K562 (cell line): ENCODE results near the gene RFPL1. TPM values are rescaled to one million over a fixed set of nuclear protein-coding genes. Genes with fewer than 3 reads are reported as not detected.

Experiments
- ATAC-seq: fragments of 200-7000 bp; cut with Tn5 transposase; 3 replicates; pipeline ENCODE4 v1.9.1; 2020; ENCODE audit warnings: moderate library complexity
- BruUV-seq: library from RNA; stranded (reverse); fragments of 400-500 nt; replicated peaks from 2 replicates; lab custom pipeline; 2021; lab: Mats Ljungman, UMichigan
- CTCF ChIA-PET: fragments of 300-600 bp; formaldehyde crosslinking; extraction: SDS; loops from one replicate; lab custom pipeline; 2021; ENCODE audit warnings: low intra/inter-chr PET ratio; lab: Yijun Ruan, JAX
- POLR2A ChIA-PET: fragments of 300-600, 350-650 bp; sonication (Branson Sonifier 250); formaldehyde crosslinking; extraction: SDS; loops from one replicate; lab custom pipeline; 2021; ENCODE audit warnings: antibody characterized with exemption, inconsistent platforms; lab: Yijun Ruan, JAX
- DNase-seq, 4 experiments: peaks; one replicate each; pipeline versions ENCODE4 v3.0.0 to v3.0.0-alpha.2; 2011 to 2018; ENCODE audit warnings: low spot score in 3 of 4, mixed read lengths in 3 of 4; ENCODE audit errors: extremely low read depth in 1 of 4
- FAIRE-seq: peaks from 2 replicates; lab custom pipeline; 2011; peaks lifted over from hg19 to GRCh38; lab: Jason Lieb, UNC
- H2AFZ ChIP-seq: 2 replicates; pipeline ENCODE4 v1.6.0; 2011; ENCODE audit warnings: low read depth, low read length, control low read depth, inconsistent platforms
- H3K27ac ChIP-seq: fragments of 200-600 bp; 3 replicates; pipeline ENCODE4 v1.8.0; 2011; ENCODE audit warnings: low read depth, mild to moderate bottlenecking, control low read depth, inconsistent platforms, low read length, moderate library complexity, mixed read lengths; ENCODE audit errors: extremely low read depth
- H3K27me3 ChIP-seq, 2 experiments: fragments of 300-600 bp in 1 of 2; 2 replicates in 1 of 2; 3 replicates in 1 of 2; pipeline versions ENCODE4 v1.6.0 to v1.8.0; 2011; ENCODE audit warnings: inconsistent platforms in 2 of 2, low read length in 2 of 2, mild to moderate bottlenecking in 1 of 2, mixed read lengths in 1 of 2, moderate library complexity in 1 of 2; ENCODE audit not compliant: control insufficient read depth in 2 of 2, insufficient read depth in 2 of 2
- H3K36me3 ChIP-seq: fragments of 300-600 bp; 3 replicates; pipeline ENCODE4 v1.8.0; 2011; ENCODE audit warnings: mild to moderate bottlenecking, low read length, inconsistent platforms; ENCODE audit not compliant: control insufficient read depth, insufficient read depth
- H3K4me1 ChIP-seq, 2 experiments: fragments of 200-600 bp in 1 of 2; replicated peaks in 1 of 2; 2 replicates in 1 of 2; 3 replicates in 1 of 2; pipeline versions ENCODE4 v1.5.1 to v1.8.0; 2011; ENCODE audit warnings: inconsistent platforms in 2 of 2, low read length in 2 of 2, mild to moderate bottlenecking in 1 of 2, mixed read lengths in 1 of 2, moderate library complexity in 1 of 2; ENCODE audit not compliant: control insufficient read depth in 2 of 2, insufficient read depth in 2 of 2
- H3K4me2 ChIP-seq: 2 replicates; pipeline ENCODE4 v1.6.1; 2011; ENCODE audit warnings: low read length, control low read depth, inconsistent platforms, mixed read lengths; ENCODE audit not compliant: insufficient read depth
- H3K4me3 ChIP-seq: fragments of 200-600 bp; sonication (generic), shearing (Covaris generic); 2 replicates; pipeline ENCODE4 v1.5.1; 2016; ENCODE audit warnings: control low read depth, inconsistent platforms
- H3K79me2 ChIP-seq: fragments of 200-600 bp; 3 replicates; pipeline ENCODE4 v1.8.0; 2011; ENCODE audit warnings: low read length, inconsistent platforms; ENCODE audit not compliant: control insufficient read depth, insufficient read depth
- H3K9ac ChIP-seq, 2 experiments: 2 replicates each; pipeline versions ENCODE4 v1.6.0 to v1.6.1; 2011; ENCODE audit warnings: low read depth in 2 of 2, low read length in 2 of 2, control low read depth in 1 of 2, inconsistent platforms in 1 of 2, mild to moderate bottlenecking in 1 of 2, mixed read lengths in 1 of 2; ENCODE audit not compliant: insufficient read depth in 1 of 2
- H3K9me1 ChIP-seq: one replicate; pipeline ENCODE4 v1.6.0; 2011; ENCODE audit warnings: inconsistent platforms, mild to moderate bottlenecking, low read length, moderate library complexity; ENCODE audit not compliant: control insufficient read depth, insufficient read depth
- H3K9me3 ChIP-seq: replicated peaks from 2 replicates; pipeline ENCODE4 v1.5.1; 2011; ENCODE audit warnings: low read depth, low read length, inconsistent platforms; ENCODE audit not compliant: control insufficient read depth, insufficient read depth
- H4K20me1 ChIP-seq: replicated peaks from 2 replicates; pipeline ENCODE4 v1.6.1; 2011; ENCODE audit warnings: low read length, inconsistent platforms, mixed read lengths; ENCODE audit not compliant: control insufficient read depth, insufficient read depth
- BRD4 ChIP-seq: fragments of 200-600 bp; sonication (generic); IDR thresholded peaks from 2 replicates; pipeline ENCODE4 v1.6.1; 2017; ENCODE audit warnings: inconsistent platforms
- CEBPG ChIP-seq, 3 experiments: fragments of 200-800 bp in 1 of 3; sonication (Bioruptor generic) in 1 of 3; sonication (generic) in 1 of 3; formaldehyde crosslinking in 1 of 3; IDR thresholded peaks in 2 of 3; conservative IDR thresholded peaks in 1 of 3; 2 replicates each; pipeline versions ENCODE4 v1.6.1 to v1.8.0; 2016 to 2022; ENCODE audit warnings: missing compliant biosample characterization in 2 of 3, missing genetic modification characterization in 2 of 3, mild to moderate bottlenecking in 1 of 3, missing genetic modification reagents in 1 of 3
- FOXM1 ChIP-seq, 2 experiments: fragments of 450-650 bp in 1 of 2; sonication (generic) in 1 of 2; formaldehyde crosslinking in 1 of 2; IDR thresholded peaks; 2 replicates each; pipeline versions ENCODE4 v1.6.1 to v1.9.0; 2017 to 2022; ENCODE audit warnings: low read depth in 2 of 2, mild to moderate bottlenecking in 2 of 2, missing genetic modification reagents in 1 of 2, moderate library complexity in 1 of 2
- HNRNPH1 ChIP-seq: fragments of 200-400 bp; formaldehyde crosslinking; optimal IDR thresholded peaks from 2 replicates; pipeline ENCODE3; 2017; ENCODE audit warnings: low read depth, mild to moderate bottlenecking, low read length, moderate library complexity
- TFAM ChIP-seq: fragments of 250-450 bp; sonication (Bioruptor Pico); conservative IDR thresholded peaks from 2 replicates; pipeline ENCODE4 v1.5.0; 2021; ENCODE audit warnings: mild to moderate bottlenecking, moderate library complexity
- U2AF2 ChIP-seq: fragments of 200-400 bp; formaldehyde crosslinking; optimal IDR thresholded peaks from 2 replicates; pipeline ENCODE3; 2017; ENCODE audit warnings: low read depth, mild to moderate bottlenecking, low read length
- ZNF12 ChIP-seq: sonication (generic); formaldehyde crosslinking; IDR thresholded peaks from 2 replicates; pipeline ENCODE4 v1.4.0; 2020; ENCODE audit warnings: mild to moderate bottlenecking, missing genetic modification reagents
- ZNF212 ChIP-seq: fragments of 450-650 bp; formaldehyde crosslinking; IDR thresholded peaks from 2 replicates; pipeline ENCODE4 v1.4.0; 2020; ENCODE audit warnings: mild to moderate bottlenecking
- ZNF551 ChIP-seq: fragments of 250-450 bp; sonication (Bioruptor Pico); IDR thresholded peaks from 2 replicates; pipeline ENCODE4 v1.5.0; 2021; ENCODE audit warnings: mild to moderate bottlenecking, moderate library complexity
- WGBS: fragments of 100-300 bp; shearing (Covaris generic); methylation state at CpG from one replicate; pipeline ENCODE4 v1.1.6; 2016; ENCODE audit warnings: low coverage, mixed read lengths; ENCODE audit not compliant: insufficient coverage; ENCODE audit errors: missing lambda C conversion rate; 5-methylcytosine and 5-hydroxymethylcytosine counted together
- in situ Hi-C: fragments of 300-500 bp; cut with MboI; formaldehyde crosslinking; loops from 4 replicates; pipeline ENCODE4 v1.15.0; 2018; ENCODE audit warnings: inconsistent platforms, mixed read lengths
- intact Hi-C: fragments of 100-400 bp; cut with micrococcal nuclease; formaldehyde crosslinking; loops from 2 replicates; pipeline ENCODE4 v1.14.2; 2022
- polyA plus RNA-seq, 8 experiments: library from polyadenylated mRNA; depleted of rRNA in 4 of 8; stranded (reverse) in 5 of 8; unstranded in 3 of 8; fragments of >200 nt; fragmentation: Nextera tagmentation in 2 of 8; fragmentation: Illumina TruSeq in 1 of 8; extraction: Ambion mirVana in 2 of 8; extraction: Trizol in 1 of 8; gene quantifications; 2 replicates each; pipeline versions ENCODE4 v1.2.1 to v1.2.3, GENCODE V29; 2011 to 2014; ENCODE audit warnings: inconsistent platforms in 1 of 8, missing spikeins in 1 of 8
- total RNA-seq, 7 experiments: library from RNA; depleted of rRNA in 6 of 7; stranded (reverse); fragments of >200 nt in 6 of 7; fragmentation: Illumina TruSeq in 2 of 7; extraction: Trizol in 2 of 7; gene quantifications; 2 replicates each; pipeline versions ENCODE4 v1.2.1 to v1.2.3, GENCODE V29; 2011 to 2021; ENCODE audit warnings: low replicate concordance in 1 of 7
- TF ChIP-seq, protein P1 (sequence below): fragments of 250-450 bp; sonication (Bioruptor Pico); IDR thresholded peaks from 2 replicates; pipeline ENCODE4 v1.5.0; 2020; ENCODE audit warnings: mild to moderate bottlenecking, borderline replicate concordance
- TF ChIP-seq, protein P2 (sequence below): sonication (generic); formaldehyde crosslinking; IDR thresholded peaks from 2 replicates; pipeline ENCODE4 v1.8.0; 2023; ENCODE audit warnings: missing genetic modification reagents, mild to moderate bottlenecking, borderline replicate concordance
- TF ChIP-seq, protein P3 (sequence below): fragments of 200-400 bp; formaldehyde crosslinking; IDR thresholded peaks from 2 replicates; pipeline ENCODE4 v1.6.1; 2017; ENCODE audit warnings: mild to moderate bottlenecking, low read depth, low read length, moderate library complexity

Gene RFPL1
- total and polyA plus RNA-seq, 9 of the 15 experiments (the other 6 are each of a cell fraction or from before 2014, with no cell fraction given) = not detected

- no peaks in the 10 kb centered on the region for H3K36me3 ChIP-seq
- no peak overlapping the region for H3K27ac ChIP-seq
- in situ Hi-C loops (no loop called here), intact Hi-C loops (no loop called here)
- no peak overlapping the region for H3K4me3 ChIP-seq
- no peaks in the 10 kb centered on the region for H3K27me3 ChIP-seq
- H3K9me3 ChIP-seq = no peaks in the 10 kb centered on the region
- no peaks in the 10 kb centered on the region for H3K79me2 ChIP-seq
- ChIA-PET CTCF (no interaction called here), POLR2A (no interaction called here)
- no peak overlapping the region for H3K4me2 ChIP-seq
- no peak overlapping the region for H2AFZ ChIP-seq
- no peak for FAIRE-seq
- peaks cover 0 to 8% of the 10 kb centered on the region in 2 experiments; a peak in 2 of 5 replicates for H3K4me1 ChIP-seq
- DNase-seq = no peak
- H3K9ac ChIP-seq = no peak overlapping the region
- BruUV-seq = no TSS peak
- H4K20me1 ChIP-seq = no peaks in the 10 kb centered on the region
- no peak for ATAC-seq
- WGBS = 50% methylated on average over 6 of the region's 9 CpGs
- no peaks in the 10 kb centered on the region for H3K9me1 ChIP-seq
- TF ChIP-seq BRD4 (no peak), HNRNPH1 (no peak), TFAM (CRISPR knock-in tag) (no peak), ZNF12 (CRISPR knock-in tag) (no peak), ZNF551 (no peak), U2AF2 (no peak), ZNF212 (no peak), FOXM1 (IDR thresholded peaks at IDR 0.05; ENCODE audit: low read depth) (no peak), FOXM1 (CRISPR knock-in tag; IDR thresholded peaks at IDR 0.05; ENCODE audit: low read depth) (no peak), CEBPG (CRISPR knock-in tag; IDR thresholded peaks at IDR 0.05) (no peak), CEBPG (tag; conservative IDR thresholded peaks at IDR 0.05 in 1 of 2, IDR thresholded peaks at IDR 0.05 in 1 of 2) (no peak)
- TF ChIP-seq, protein P1, sequence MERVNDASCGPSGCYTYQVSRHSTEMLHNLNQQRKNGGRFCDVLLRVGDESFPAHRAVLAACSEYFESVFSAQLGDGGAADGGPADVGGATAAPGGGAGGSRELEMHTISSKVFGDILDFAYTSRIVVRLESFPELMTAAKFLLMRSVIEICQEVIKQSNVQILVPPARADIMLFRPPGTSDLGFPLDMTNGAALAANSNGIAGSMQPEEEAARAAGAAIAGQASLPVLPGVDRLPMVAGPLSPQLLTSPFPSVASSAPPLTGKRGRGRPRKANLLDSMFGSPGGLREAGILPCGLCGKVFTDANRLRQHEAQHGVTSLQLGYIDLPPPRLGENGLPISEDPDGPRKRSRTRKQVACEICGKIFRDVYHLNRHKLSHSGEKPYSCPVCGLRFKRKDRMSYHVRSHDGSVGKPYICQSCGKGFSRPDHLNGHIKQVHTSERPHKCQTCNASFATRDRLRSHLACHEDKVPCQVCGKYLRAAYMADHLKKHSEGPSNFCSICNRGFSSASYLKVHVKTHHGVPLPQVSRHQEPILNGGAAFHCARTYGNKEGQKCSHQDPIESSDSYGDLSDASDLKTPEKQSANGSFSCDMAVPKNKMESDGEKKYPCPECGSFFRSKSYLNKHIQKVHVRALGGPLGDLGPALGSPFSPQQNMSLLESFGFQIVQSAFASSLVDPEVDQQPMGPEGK (CRISPR knock-in tag) = no peak
- TF ChIP-seq, protein P2, sequence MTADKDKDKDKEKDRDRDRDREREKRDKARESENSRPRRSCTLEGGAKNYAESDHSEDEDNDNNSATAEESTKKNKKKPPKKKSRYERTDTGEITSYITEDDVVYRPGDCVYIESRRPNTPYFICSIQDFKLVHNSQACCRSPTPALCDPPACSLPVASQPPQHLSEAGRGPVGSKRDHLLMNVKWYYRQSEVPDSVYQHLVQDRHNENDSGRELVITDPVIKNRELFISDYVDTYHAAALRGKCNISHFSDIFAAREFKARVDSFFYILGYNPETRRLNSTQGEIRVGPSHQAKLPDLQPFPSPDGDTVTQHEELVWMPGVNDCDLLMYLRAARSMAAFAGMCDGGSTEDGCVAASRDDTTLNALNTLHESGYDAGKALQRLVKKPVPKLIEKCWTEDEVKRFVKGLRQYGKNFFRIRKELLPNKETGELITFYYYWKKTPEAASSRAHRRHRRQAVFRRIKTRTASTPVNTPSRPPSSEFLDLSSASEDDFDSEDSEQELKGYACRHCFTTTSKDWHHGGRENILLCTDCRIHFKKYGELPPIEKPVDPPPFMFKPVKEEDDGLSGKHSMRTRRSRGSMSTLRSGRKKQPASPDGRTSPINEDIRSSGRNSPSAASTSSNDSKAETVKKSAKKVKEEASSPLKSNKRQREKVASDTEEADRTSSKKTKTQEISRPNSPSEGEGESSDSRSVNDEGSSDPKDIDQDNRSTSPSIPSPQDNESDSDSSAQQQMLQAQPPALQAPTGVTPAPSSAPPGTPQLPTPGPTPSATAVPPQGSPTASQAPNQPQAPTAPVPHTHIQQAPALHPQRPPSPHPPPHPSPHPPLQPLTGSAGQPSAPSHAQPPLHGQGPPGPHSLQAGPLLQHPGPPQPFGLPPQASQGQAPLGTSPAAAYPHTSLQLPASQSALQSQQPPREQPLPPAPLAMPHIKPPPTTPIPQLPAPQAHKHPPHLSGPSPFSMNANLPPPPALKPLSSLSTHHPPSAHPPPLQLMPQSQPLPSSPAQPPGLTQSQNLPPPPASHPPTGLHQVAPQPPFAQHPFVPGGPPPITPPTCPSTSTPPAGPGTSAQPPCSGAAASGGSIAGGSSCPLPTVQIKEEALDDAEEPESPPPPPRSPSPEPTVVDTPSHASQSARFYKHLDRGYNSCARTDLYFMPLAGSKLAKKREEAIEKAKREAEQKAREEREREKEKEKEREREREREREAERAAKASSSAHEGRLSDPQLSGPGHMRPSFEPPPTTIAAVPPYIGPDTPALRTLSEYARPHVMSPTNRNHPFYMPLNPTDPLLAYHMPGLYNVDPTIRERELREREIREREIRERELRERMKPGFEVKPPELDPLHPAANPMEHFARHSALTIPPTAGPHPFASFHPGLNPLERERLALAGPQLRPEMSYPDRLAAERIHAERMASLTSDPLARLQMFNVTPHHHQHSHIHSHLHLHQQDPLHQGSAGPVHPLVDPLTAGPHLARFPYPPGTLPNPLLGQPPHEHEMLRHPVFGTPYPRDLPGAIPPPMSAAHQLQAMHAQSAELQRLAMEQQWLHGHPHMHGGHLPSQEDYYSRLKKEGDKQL (CRISPR knock-in tag) = no peak
- TF ChIP-seq, protein P3, sequence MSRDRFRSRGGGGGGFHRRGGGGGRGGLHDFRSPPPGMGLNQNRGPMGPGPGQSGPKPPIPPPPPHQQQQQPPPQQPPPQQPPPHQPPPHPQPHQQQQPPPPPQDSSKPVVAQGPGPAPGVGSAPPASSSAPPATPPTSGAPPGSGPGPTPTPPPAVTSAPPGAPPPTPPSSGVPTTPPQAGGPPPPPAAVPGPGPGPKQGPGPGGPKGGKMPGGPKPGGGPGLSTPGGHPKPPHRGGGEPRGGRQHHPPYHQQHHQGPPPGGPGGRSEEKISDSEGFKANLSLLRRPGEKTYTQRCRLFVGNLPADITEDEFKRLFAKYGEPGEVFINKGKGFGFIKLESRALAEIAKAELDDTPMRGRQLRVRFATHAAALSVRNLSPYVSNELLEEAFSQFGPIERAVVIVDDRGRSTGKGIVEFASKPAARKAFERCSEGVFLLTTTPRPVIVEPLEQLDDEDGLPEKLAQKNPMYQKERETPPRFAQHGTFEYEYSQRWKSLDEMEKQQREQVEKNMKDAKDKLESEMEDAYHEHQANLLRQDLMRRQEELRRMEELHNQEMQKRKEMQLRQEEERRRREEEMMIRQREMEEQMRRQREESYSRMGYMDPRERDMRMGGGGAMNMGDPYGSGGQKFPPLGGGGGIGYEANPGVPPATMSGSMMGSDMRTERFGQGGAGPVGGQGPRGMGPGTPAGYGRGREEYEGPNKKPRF = no peak
These were observed 21.4 kb downstream of the RFPL1 start for GRCh38 chr22:29459773-29460172.
